Measurements from ENCODE around the gene SYNE3. TPM values are rescaled to one million over a fixed set of nuclear protein-coding genes. Genes with fewer than 3 reads are reported as not detected.

SYNE3 gene
- total and polyA plus RNA-seq, 10 of the 15 experiments (the other 5 are each of a cell fraction or from before 2014, with no cell fraction given) = 1.4 to 44.1 (median 13.4) TPM

- H3K9ac ChIP-seq (ENCODE audit: control insufficient read depth, insufficient read depth, low read length) = no peak overlapping the region
- peaks cover 43% of the 10 kb centered on the region for H3K79me2 ChIP-seq (ENCODE audit: control insufficient read depth, insufficient read depth, low read length)
- no peak for FAIRE-seq
- H3K4me2 ChIP-seq (ENCODE audit: control insufficient read depth, insufficient read depth) = no peak overlapping the region
- no peaks in the 10 kb centered on the region for H3K4me1 ChIP-seq (ENCODE audit: control insufficient read depth, insufficient read depth, low read length)
- H3K27ac ChIP-seq (ENCODE audit: control insufficient read depth, insufficient read depth) = no peak overlapping the region
- H2AFZ ChIP-seq (ENCODE audit: control insufficient read depth, low read depth, low read length) = no peak overlapping the region
- BruUV-seq (replicated peaks) = no TSS peak
- H3K4me3 ChIP-seq = no peak overlapping the region
- no peaks in the 10 kb centered on the region for H3K27me3 ChIP-seq (replicated peaks in 1 of 2; ENCODE audit: control insufficient read depth in 2 of 2, insufficient read depth in 2 of 2, low read length in 1 of 2)
- POLR2A ChIA-PET = no interaction called here
- ATAC-seq = no peak
- peaks cover 0 to 4% of the 10 kb centered on the region in 2 experiments; a peak in 3 of 4 replicates for H3K36me3 ChIP-seq (ENCODE audit: control insufficient read depth in 2 of 2, insufficient read depth in 2 of 2, low read length in 1 of 2)
- H4K20me1 ChIP-seq (ENCODE audit: control insufficient read depth, insufficient read depth) = no peaks in the 10 kb centered on the region
- TF ChIP-seq ZNF687 (IDR thresholded peaks at IDR 0.05) (no peak), YBX1 (IDR thresholded peaks at IDR 0.05) (no peak), DPF2 (IDR thresholded peaks at IDR 0.05) (no peak), ESRRA (IDR thresholded peaks at IDR 0.05; ENCODE audit: low read length) (no peak), CEBPZ (IDR thresholded peaks at IDR 0.05; ENCODE audit: low read depth, low read length) (no peak), ATF3 (IDR thresholded peaks at IDR 0.05; ENCODE audit: borderline replicate concordance, extremely low read depth, low read depth, low read length) (no peak), FOXM1 (IDR thresholded peaks at IDR 0.05; ENCODE audit: low read depth, low read length) (no peak), MXI1 (IDR thresholded peaks at IDR 0.05; ENCODE audit: low read depth, low read length) (no peak)
- DNase-seq (ENCODE audit: low read depth, low spot score) = no peak
- RAD21 ChIA-PET (ENCODE audit: unreplicated experiment) = interaction anchor here (1.1 kb wide), 1 partner anchor 100 kb away, joined by 3 read pairs; no protein-coding TSS in a partner anchor
- whole genome bisulfite sequencing (ENCODE audit: insufficient coverage, insufficient replicate concordance, low lambda C conversion rate, missing lambda C conversion rate) = 84% methylated on average over 8 of the region's 8 CpGs
- in situ Hi-C loops (cut with MboI) = no loop called here
- no peaks in the 10 kb centered on the region for H3K9me3 ChIP-seq (replicated peaks; ENCODE audit: control insufficient read depth, insufficient read depth, low read length)
- CTCF ChIA-PET = interaction anchor here (1.1 to 12.1 kb wide), 8 partner anchors 12 to 141 kb away, joined by 3 to 118 read pairs (median 3); no protein-coding TSS in a partner anchor
- intact Hi-C loops (cut with micrococcal nuclease; ENCODE audit: unreplicated experiment) = no loop called here
- SMC1A ChIA-PET (ENCODE audit: uncharacterized antibody, unreplicated experiment) = interaction anchor here (0.6 to 3.2 kb wide), 8 partner anchors 10 to 768 kb away, joined by 3 to 7 read pairs (median 3); no protein-coding TSS in a partner anchor
Observed at GRCh38 chr14:95541932-95542930, 25.8 kb upstream of the SYNE3 start.

Measured in GM12878 (cell line).